Hematopoietic multipotent progenitor cell treated with erythropoietin and hydrocortisone succinate and interleukin-3 and kit ligand, for 6 days (in vitro differentiated cells): Measurements from ENCODE around the gene RAB3C.

Experiments
- DNase-seq: peaks from one replicate; pipeline ENCODE4 v3.0.0-alpha.2; 2015

Gene RAB3C

GRCh38 chr5:58606064-58606463 lies 23.2 kb downstream of the RAB3C start:
- no peak for DNase-seq

GRCh38 chr5:58615972-58616371 lies 33.1 kb downstream of the RAB3C start:
- DNase-seq = no peak

GRCh38 chr5:58617241-58617640 lies 34.4 kb downstream of the RAB3C start:
- no peak for DNase-seq

- DNase-seq = no peak
Observed at GRCh38 chr5:58620336-58620735, 37.5 kb downstream of the RAB3C start.

- DNase-seq = no peak
Observed at GRCh38 chr5:58622936-58623871, 40.3 kb downstream of the RAB3C start.

GRCh38 chr5:58628626-58629025 lies 45.8 kb downstream of the RAB3C start:
- DNase-seq = no peak

GRCh38 chr5:58629271-58630159 lies 46.6 kb downstream of the RAB3C start:
- DNase-seq = peak; percentile 20

GRCh38 chr5:58631895-58632294 lies 49.0 kb downstream of the RAB3C start:
- DNase-seq = no peak

- no peak for DNase-seq
Observed at GRCh38 chr5:58635416-58635815, 52.5 kb downstream of the RAB3C start.

- no peak for DNase-seq
Observed at GRCh38 chr5:58640011-58640410, 57.1 kb downstream of the RAB3C start.

GRCh38 chr5:58641533-58641932 lies 58.7 kb downstream of the RAB3C start:
- DNase-seq = peak; percentile 4

- DNase-seq = no peak
Observed at GRCh38 chr5:58648846-58649245, 66.0 kb downstream of the RAB3C start.

GRCh38 chr5:58649716-58650115 lies 66.8 kb downstream of the RAB3C start:
- no peak for DNase-seq

- no peak for DNase-seq
Observed at GRCh38 chr5:58653521-58653920, 70.6 kb downstream of the RAB3C start.

GRCh38 chr5:58666141-58666540 lies 83.3 kb downstream of the RAB3C start:
- DNase-seq = no peak

GRCh38 chr5:58666598-58667581 lies 84.0 kb downstream of the RAB3C start:
- DNase-seq = no peak

GRCh38 chr5:58670582-58670981 lies 87.7 kb downstream of the RAB3C start:
- no peak for DNase-seq

- DNase-seq = no peak
Observed at GRCh38 chr5:58671155-58671554, 88.3 kb downstream of the RAB3C start.

GRCh38 chr5:58672521-58672920 lies 89.6 kb downstream of the RAB3C start:
- no peak for DNase-seq

- DNase-seq = no peak
Observed at GRCh38 chr5:58674070-58674469, 91.2 kb downstream of the RAB3C start.

- no peak for DNase-seq
Observed at GRCh38 chr5:58674711-58675110, 91.8 kb downstream of the RAB3C start.

- DNase-seq = no peak
Observed at GRCh38 chr5:58675341-58675740, 92.5 kb downstream of the RAB3C start.

- DNase-seq = no peak
Observed at GRCh38 chr5:58677650-58678049, 94.8 kb downstream of the RAB3C start.
